GM10266 (cell line): ENCODE measurements around the gene MNDA.

Experiments used
- DNase-seq: peaks from one replicate; pipeline ENCODE4 v3.0.0; 2012; ENCODE audit errors: extremely low spot score
- CTCF ChIP-seq: IDR thresholded peaks from 2 replicates; pipeline ENCODE4 v1.5.1; 2012; ENCODE audit warnings: mild to moderate bottlenecking, low read depth; ENCODE audit not compliant: control insufficient read depth, insufficient read depth; ENCODE audit errors: missing control alignments

Gene MNDA

GRCh38 chr1:158898722-158899121, 67.6 kb downstream of the MNDA start:
- no peak for TF ChIP-seq CTCF
- no peak for DNase-seq
